Cortex of kidney (tissue), 1 donor: ENCODE measurements around the gene RNU4-1.
"Not testable (repeated sequence)": the region's sequence is repeated elsewhere in the genome, so short reads cannot be mapped to it uniquely, and the experiment has no call there.

ENCODE experiments used
- DNase-seq: peaks from one replicate; lab custom pipeline; 2025; lab: John Stamatoyannopoulos, UW

The RNU4-1 gene

DNA sequence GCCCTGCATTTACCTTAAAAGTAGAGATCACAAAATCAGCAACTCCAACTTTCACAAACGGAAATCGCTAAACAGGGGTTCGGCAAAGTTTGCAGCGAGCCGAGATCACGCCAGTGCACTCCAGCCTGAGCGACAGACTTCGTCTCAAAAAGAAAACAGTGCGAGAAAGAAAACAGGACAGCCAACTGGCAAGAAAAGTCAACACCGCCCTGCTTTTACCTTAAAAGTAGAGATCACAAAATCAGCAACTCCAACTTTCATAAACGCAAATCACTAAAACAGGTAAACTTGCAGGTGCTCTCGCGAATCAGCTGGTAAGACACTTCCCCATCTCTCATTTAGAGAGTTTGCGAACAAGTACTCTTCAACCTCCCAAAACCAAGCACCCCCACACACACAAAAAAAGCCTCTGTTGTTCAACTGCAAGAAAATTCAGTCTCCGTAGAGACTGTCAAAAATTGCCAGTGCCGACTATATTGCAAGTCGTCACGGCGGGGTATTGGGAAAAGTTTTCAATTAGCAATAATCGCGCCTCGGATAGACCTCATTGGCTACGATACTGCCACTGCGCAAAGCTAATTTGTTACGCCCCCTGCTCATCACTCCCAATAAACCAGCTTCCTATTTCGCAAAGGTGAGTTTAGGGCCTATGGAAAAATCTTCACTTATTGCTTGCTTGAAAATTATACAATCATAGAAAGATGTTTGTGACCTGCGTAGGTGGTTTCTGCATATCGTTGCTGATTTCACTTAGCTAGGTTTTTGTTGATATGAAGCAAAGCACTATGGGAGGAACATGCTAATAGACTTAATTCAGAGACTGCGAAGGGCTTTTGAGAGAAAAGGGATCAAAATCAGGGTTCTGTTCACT, at the start of gene RNU4-1:
Gene RNU4-1, minus strand, starts transcription at position 577 of the 871 bp plus-strand sequence.
- no peak for DNase-seq

DNA sequence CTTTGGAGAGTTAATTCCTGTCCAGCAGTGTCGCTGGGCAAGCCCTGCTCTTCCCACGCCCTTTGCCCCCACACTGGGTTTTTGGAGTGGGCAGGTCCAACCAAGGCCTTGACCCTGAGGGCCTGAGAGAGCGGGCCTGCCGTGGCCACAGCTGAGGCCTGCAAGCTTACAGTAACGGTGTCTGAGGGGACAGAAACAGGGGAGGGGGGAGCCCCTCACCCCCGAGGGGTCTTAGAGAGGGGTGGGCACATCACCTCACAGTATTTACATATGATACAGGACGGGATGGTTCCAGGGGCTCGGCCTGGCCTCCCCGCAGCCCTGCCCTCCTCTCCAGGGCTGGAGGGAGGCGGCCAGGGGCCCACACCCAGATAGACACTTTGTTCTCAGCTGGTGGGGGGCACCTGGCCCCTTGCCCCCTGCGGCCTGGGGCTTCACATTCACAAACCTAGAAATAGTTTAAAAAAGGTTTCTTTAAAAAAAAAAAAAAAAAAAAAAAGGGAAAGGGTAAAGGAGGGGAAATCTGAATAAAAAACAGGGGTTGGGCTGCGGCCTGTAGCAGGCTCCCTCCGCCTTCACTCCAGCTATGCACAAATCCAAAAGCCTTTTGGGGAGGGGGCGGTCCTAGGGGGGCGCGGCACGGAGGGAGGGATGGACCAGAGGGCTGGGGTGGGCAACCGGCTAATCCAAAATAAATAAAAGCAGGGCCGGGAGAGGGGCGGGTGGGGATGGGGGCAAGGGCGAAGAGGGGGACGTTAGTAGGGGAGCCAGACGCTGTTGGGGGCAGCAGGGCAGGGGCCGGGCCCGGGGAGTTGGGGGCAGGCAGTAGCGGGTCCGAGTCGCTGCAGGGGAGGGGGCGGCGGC, 49.4 kb upstream of the RNU4-1 start:
- no peak for DNase-seq

DNA sequence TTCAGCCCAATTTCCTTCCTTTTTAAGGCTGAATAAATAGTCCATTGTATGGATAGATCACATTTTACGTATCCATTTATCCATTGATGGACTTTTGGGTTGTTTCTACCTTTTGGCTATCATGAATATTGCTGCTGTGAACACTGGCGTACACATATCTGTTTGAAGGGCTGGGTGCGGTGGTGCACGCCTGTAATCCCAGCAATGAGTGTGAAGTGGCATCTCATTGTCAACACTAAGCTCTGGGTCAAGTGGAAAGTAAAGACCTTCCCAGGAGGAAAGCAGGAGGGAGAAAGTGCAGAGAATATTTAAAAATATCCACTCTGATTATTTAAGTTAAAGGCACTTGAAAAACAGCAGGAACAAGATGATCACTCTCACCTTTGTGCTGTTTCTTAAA, 46.2 kb upstream of the RNU4-1 start:
- DNase-seq, result no peak

DNA sequence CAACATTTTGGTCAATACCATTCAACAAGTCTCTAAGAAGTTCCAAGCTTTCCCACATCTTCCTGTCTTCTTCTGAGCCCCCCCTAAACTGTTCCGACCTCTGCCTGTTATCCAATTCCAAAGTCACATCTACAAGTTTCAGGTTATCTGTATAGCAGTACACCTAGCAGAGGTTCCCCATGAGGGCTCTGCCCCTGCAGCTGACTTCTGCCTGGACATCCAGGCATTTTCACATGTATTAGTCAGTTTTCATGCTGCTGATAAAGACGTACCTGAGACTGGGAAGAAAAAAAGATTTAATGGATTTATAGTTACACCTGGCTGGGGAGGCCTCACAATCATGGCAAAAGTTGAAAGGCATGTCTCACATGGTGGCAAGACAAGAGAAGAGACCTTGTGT, 44.7 kb upstream of the RNU4-1 start:
- no peak for DNase-seq

DNA sequence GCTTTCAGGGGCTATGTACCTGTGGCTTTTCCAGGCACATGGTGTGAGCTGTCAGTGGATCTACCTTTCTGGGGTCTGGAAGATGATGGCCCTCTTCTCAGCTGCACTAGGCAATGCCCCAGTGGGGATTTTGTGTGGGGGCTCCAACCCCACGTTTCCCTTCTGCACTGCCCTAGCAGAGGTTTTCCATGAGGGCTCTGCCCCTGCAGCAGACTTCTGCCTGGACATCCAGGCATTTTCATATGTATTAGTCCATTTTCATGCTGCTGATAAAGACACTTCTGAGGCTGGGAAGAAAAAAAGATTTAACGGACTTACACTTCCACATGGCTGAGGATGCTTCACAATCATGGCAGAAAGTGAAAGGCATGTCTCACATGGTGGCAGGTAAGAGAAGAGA, 43.4 kb upstream of the RNU4-1 start:
- DNase-seq, result not testable (repeated sequence)

DNA sequence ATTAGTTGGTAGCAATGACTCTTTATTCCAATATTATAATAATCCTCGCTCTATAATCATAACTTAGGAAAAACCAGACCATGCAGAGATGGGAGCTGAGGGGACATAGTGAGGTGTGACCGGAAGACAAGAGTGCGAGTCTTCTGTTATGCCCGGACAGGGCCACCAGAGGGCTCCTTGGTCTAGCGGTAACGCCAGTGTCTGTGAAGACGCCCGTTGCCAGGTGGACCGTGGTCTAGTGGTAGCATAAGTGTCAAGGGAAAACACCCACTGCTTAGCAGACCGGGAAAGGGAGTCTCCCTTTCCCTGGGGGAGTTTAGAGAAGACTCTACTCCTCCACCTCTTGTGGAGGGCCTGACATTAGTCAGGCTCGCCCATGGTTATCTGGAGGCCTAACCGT, 42.4 kb upstream of the RNU4-1 start:
- DNase-seq, result not testable (repeated sequence)

DNA sequence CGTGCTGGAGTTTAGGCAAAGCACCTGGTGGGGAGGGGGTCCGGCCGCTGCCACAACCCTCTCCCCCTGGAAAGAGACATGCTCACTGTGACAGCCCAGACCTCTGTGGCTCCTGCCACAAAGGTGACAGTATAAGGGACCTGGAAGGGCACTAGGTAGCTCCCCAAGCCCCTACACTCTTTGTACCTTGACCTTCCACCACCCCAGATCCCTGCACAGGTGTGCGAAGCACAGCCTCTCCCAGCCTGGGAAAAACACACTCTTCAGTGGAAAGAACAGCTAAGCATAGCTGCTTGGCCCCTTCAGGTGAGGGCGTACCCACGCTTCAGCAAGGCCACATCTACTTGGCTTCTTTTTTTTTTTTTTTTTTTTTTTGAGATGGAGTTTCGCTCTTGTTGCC, 39.5 kb upstream of the RNU4-1 start:
- no peak for DNase-seq

DNA sequence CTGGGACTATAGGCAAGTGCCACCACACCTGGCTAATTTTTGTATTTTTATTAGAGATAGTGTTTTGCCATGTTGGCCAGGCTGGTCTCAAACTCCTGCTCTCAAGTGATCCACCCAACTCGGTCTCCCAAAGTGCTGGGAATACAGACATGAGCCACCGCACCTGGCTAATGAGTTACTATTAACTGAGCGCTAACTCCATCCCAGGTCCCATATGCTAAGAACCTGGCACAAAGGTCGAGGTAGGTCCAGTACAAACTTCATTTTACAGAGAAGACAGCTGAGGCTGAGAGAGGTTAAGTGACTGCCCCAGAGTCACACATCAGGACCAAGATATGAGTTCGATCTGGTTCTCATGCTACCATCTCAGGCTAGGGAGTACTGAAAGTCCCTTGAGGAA, 39.0 kb upstream of the RNU4-1 start:
- no peak for DNase-seq

DNA sequence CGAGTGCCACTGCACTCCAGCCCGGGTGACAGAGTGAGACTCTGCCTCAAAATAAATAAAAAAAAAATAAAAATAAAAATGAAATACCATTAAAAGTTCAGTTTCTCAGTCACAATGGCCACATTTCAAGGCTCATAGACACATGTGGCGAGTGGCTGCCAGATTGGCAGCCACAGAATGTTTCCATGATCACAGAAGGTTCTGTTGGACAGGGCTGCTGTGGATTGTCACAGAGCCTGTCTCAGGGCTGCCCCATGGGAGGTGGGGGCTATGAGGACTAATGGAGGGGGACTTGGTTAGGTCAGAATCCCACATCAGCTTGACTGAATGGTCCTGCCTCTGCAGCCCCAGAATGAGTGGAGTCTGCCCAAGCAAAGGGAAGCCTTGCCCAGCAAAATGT, 38.4 kb upstream of the RNU4-1 start:
- no peak for DNase-seq

DNA sequence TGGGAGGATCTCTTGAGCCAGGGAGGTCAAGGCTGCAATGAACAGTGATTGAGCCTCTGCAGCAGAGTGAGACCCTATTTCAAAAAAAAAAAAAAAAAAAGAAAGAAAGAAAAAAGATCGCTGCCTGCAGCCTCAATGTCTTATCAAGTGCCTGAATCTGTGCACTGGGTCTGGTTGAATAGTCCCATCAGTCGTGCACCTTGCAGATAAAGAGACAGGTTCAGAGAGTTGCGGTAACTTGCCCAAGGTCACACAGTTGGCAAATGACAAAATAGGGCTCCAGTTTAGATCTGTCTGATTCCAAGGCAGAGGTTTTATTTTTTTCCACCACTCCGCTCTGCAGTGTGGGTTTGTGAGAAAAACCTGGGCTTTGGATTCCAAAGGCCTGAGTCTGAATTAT, 35.2 kb upstream of the RNU4-1 start:
- no peak for DNase-seq

DNA sequence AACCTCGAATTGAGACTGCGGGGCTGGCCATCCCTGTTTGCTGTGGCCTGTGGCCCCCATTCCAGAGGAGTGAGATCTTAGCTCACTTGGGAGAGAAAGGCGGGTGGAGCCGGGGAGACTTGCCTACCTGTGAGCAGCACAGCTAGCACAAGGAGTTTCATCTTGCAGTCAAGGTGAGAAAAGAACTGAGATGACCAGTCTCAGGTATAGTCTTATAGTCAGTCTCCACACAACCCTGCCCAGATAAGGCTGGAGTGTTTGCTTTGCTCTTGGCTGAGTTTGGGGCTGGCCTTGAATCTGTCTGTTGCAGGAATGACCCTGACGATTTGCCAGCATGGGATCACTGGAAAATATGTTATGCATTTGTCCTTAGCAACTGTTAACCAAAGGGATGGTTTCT, 34.6 kb upstream of the RNU4-1 start, which contains the start of gene PLA2G1B:
Gene PLA2G1B, minus strand, starts transcription at position 187 of the 400 bp plus-strand sequence. Its CDS starts 26 bp downstream, at position 161.
- no peak for DNase-seq

DNA sequence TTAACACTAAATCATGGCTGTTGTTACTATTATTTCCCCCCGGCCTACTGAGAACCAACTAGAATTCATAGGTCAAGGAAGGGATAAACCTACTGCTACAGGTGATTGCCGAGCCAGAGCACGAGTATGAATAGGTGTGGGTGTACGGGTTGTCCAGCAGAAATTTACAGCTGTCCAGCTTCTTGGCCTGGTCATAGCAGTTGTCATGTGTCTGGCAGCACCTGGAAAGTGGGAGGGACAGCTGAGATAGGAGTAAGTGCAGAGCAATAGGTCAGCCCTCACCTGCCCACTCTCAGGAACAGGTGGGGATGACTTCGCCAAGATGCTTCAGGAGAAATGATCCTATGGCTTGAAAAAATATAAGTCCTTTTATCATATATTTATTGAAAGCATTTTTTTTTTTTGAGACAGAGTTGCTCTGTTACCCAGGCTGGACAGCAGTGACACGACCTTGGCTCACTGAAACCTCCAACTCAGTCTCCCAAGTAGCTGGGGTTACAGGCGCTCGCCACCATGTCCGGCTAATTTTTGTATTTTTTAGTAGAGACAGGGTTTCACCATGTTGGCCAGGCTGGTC, 31.9 kb upstream of the RNU4-1 start:
- DNase-seq, result no peak

DNA sequence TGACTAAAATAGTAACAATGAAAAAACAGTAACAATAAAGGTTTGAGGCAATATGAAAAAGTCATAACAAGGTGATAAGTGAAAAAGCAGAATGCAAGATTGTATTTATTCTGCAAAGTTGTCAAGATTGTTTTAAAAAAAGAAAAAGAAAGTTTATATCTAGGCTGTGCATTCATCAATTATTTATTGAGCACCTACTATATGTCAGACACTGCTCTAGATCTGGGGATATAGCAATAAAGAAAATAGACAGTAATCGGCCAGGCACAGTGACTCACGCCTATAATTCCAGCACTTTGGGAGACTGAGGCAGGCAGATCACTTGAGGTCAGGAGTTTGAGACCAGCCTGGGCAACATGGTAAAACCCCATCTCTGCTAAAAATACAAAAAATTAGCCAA, 30.7 kb upstream of the RNU4-1 start:
- DNase-seq, result no peak

DNA sequence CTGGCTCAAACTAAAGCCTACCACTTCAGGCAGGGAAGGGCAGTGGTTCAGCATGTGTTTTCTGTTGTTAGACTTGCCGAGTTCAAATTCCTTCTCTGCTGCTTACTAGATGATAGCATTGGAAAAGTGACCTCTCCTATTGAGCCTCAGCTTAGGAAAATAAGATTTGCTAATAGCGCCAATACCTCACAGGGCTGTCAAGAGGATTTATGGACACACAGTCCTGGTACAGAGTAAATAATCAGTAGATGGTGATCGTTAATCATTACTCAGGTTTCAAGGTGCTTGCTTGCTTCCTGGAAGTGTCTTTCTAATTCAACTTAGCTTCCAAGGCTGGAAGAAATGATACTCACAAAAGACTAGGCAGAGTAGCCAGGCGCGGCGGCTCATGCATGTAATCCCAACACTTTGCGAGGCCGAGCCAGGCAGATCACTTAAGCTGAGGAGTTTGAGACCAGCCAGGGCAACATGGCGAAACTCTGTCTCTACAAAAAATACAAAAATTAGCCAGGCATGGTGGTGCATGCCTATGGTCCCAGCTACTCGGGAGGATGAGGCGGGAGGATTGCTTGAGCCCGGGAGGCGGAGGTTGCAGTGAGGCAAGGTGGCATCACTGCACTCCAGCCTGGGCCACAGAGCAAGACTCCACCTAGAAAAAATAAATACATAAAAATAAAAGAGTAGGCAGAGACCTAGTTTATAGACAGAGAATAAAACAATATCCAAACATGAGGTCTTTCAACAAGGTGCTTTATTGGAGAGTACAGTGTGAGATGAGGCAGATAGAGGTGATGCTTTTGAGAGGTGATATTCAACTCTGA, 28.6 kb upstream of the RNU4-1 start:
- DNase-seq, result no peak

DNA sequence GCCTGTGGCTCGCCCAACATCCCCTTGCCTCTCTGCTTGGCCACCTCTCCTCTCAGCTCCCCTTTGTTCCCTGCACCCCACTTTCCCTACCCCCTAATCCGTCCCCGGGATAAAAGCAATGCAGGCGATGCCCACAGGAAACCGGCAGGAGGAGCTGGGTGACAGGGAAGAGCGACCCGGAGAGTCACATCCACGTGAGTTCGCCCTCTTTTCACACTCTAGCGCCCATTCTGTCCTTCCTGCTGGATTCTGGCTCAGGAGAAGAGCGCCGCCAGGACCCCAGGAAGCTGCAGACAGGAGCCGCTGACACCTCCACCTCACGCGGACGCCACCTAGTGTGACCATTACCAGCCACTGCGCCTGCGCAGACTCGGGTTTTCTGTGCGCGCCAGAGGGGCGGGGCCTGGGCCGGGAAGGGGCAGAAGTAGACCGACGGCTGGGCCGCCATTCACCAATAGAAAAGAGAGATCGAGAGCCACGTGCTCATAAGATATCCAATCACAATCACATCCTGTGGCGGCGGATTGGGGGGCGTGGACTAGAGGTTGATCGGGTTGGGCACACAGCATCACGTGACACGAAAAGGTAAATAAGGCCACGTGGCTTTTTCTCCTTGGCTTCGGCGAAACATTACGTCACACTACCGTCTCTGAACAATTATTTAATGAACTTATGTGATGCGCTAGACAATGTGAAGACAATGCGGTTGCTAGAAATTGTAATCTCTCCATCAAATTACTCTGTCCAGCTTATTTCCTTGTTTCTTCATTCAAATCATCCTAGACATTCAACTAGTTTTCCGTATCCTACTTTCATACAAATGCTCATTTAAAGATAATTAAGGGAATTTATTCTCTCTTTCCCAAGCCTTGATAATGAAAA, 24.4 kb upstream of the RNU4-1 start:
- DNase-seq, result peak; percentile 87

DNA sequence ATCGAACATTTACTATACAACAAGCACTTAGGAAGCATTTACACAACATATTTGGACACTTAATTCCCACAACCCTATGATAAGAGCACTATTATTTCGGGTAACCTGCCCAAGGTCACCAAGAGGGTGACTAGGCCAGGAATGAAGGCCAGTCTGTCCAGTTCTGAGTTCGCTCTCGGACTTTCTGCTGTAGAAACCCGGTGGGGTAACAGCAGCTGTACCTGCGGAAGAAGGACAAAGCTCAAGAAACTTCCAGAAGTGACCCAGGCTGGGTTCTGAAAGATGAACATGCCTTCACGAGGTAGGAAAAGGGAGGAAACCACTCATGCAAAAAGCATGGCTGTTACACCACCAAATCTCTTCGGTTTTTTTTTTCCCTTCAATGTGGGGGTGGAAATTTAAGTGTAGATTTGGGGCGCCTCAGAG, 23.8 kb upstream of the RNU4-1 start:
- DNase-seq, result no peak

DNA sequence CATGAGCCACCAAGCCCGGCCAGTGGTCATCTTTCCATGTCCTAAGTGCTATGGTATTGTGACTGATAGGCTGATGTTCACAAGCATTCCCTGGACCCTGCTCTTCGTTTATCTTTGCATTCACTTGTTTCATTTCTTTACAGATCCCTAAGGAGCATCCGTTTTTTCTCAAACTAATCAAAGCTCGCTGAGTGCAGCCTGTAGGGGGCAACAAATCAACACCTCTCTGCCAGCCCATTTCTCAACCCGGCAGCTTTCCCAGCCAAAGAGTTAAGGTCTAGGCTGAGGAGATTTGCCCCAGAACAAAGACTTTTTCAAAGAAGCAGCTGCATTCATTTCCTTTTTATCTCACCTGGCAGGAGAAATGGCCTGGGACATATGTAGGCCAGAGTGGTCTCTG, 21.2 kb upstream of the RNU4-1 start:
- no peak for DNase-seq

DNA sequence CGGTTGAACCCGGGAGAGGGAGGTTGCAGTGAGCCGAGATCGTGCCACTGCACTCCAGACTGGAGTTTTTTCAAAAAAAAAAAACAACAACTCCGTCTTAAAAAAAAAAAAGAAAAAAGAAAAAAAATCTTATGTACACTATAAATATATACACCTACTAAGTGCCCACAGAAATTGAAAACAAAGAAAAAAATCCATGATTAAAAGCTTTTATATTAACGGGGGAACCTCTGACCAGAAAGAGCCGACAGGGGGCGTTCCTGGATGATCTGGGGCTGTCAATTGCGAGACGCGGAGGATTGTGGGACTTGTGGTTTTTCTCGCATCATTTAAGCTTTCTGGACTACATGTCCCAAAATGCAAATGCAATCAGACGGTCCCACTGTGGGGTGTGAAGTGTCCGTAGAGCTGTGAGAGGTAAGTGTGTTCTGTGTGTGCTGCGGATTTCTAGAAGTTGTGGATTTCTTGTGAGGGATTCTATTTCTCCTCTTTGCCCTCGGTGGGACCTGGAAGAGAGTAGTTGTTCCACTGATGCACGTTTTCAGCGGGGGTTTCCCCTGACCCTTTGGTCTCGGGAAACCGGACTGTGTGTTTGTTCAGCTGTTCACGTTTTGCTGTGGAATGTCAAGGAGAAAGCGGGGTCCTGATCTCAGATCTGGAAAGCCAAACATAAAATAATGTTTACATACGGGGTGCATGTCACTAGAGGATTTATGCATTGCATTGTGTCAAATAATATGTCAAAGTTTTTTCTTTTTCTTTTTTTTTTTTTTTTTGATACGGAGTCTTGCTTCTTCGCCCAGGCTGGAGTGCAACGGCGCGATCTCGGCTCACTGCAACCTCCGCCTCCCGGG, 9.2 kb upstream of the RNU4-1 start, which contains the start of gene SIRT4:
Gene SIRT4, plus strand, starts transcription at position 360 of the 854 bp plus-strand sequence. CDS start 1,241 bp downstream, outside the sequence.
- DNase-seq, result no peak

DNA sequence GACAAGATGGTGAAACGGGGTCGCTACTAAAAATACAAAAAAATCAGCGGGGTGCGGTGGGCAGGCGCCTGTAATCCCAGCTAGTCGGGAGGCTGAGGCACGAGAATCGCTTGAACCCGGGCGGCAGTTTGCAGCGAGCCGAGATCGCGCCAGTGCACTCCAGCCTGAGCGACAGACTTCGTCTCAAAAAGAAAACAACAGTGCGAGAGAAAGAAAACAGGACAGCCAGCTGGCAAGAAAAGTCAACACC, 701 bp downstream of the RNU4-1 start:
- DNase-seq, result no peak
